DND-41 (cell line): ENCODE data around the gene THRB.

ENCODE experiments used
- EZH2 ChIP-seq: IDR thresholded peaks from 3 replicates; pipeline ENCODE4 v1.6.1; 2012; ENCODE audit warnings: borderline replicate concordance, low read depth, mild to moderate bottlenecking, moderate library complexity, low read length, inconsistent platforms; ENCODE audit not compliant: severe bottlenecking
- TF ChIP-seq, protein P1 (sequence below): IDR thresholded peaks from 2 replicates; pipeline ENCODE4 v1.5.1; 2012; ENCODE audit warnings: borderline replicate concordance, low read length, moderate library complexity, mild to moderate bottlenecking; ENCODE audit not compliant: poor library complexity, severe bottlenecking; ENCODE audit errors: extremely low read depth

- TF ChIP-seq, protein P1, sequence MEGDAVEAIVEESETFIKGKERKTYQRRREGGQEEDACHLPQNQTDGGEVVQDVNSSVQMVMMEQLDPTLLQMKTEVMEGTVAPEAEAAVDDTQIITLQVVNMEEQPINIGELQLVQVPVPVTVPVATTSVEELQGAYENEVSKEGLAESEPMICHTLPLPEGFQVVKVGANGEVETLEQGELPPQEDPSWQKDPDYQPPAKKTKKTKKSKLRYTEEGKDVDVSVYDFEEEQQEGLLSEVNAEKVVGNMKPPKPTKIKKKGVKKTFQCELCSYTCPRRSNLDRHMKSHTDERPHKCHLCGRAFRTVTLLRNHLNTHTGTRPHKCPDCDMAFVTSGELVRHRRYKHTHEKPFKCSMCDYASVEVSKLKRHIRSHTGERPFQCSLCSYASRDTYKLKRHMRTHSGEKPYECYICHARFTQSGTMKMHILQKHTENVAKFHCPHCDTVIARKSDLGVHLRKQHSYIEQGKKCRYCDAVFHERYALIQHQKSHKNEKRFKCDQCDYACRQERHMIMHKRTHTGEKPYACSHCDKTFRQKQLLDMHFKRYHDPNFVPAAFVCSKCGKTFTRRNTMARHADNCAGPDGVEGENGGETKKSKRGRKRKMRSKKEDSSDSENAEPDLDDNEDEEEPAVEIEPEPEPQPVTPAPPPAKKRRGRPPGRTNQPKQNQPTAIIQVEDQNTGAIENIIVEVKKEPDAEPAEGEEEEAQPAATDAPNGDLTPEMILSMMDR = no peak
- no peak for TF ChIP-seq EZH2
Observed at GRCh38 chr3:24357635-24358034, 137.0 kb downstream of the THRB start.
